HG03342 (cell line): ENCODE results near the gene FRMD8.

Experiments used
- ATAC-seq: cut with Tn5 transposase; IDR thresholded peaks from one replicate; pipeline ENCODE4 v1.9.1; 2021; ENCODE audit warnings: mild to moderate bottlenecking, moderate library complexity; ENCODE audit not compliant: unreplicated experiment

Gene FRMD8

DNA sequence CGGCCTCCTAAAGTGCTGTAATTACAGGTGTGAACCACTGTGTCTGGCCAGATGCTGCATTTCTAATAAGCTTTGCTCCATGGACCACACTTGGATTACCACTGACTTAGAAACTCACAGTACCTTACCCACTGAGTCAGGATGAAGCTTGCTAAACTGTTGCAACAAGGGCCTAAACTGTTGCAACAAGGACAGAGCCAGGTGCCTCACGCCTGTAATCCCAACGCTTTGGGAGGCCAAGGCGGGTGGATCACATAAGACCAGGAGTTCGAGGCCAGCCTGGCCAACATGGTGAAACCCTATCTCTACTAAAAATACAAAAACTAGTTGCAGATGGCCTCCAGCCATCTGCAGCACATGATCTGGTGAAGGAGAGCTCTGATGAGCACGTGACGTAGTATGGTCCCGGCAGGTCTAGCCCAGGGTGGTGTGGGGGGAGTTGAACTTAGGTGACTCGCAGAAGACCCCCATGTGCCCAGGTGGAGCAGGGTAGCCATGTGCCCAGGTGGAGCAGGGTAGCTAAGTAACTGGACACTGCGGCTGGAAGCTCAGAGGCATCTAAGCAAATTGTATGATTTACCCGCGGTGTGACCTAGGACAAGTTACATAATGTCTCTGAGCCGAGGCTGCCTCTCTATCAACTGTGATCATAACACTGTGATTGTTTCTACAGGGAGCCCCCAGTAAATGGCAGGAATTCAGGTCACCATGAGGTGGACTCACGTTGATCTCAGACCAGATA lies 12.4 kb upstream of the FRMD8 start:
- ATAC-seq, result no peak

DNA sequence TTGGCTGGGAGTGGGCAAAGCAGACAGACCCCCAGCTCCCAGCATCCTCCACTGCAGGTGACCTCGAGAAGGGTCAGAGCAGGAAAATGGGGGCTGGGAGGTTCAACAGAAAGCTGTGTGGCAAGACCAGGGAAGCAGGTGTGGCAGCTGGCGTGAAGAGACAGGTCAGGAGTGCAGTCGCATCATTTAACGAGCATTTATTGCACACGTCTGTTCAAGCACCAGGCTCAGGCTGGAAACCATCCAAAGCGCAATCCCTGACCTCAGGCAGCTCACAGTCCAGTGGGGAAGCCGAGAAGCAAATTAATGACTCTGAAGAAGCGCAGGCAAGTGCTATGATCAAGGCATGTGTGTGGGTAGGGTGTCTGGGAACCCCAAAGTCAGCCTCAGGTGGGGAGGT lies 11.4 kb upstream of the FRMD8 start:
- ATAC-seq, result no peak

DNA sequence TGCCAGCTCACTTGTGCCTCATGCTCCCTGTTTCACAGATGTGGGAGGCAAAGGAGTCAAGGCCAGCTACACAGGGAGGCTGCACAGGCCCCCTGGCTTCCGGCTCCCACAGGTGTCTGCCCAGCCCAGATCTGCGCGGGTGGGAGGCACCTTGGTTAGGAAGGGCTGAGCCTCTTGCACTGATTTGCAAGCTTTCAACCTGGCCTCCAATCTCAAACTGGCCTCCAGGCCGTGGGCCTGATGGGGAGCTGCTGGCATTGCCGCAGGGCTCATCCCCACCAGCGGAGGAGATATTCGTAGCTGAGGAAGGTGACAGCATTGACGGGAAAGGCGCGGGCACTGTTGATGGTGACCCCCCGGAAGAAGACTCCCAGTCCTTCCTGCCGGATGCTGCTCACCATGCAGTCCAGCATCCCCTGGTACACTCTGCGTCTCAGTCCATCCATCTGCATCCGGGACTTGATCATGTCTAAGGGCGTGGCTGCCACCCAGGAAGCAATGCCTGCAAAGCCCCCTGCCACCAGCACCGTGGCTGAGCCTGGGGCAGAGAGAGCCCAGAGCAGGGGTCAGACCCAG lies 10.2 kb upstream of the FRMD8 start:
- ATAC-seq, result no peak

DNA sequence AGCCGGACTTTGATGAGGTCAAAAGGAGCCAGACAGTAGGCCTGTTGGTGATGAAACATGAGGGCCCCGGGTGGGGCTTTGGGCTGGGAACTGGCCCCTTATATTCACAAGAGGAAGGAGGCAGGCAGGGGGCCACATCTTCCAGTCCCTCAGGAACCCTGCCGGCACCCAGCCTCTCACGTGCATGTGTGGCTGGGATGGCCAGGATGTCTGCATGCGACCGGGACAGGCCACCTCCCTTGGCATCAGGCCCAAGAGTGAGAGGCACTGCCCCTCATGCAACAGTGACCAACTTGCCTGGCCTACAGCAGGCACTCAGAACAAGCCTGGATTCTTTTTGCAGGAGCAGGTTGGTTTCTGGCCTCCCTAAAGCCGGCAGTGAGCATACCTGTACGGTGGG lies 9.4 kb upstream of the FRMD8 start:
- no peak for ATAC-seq

DNA sequence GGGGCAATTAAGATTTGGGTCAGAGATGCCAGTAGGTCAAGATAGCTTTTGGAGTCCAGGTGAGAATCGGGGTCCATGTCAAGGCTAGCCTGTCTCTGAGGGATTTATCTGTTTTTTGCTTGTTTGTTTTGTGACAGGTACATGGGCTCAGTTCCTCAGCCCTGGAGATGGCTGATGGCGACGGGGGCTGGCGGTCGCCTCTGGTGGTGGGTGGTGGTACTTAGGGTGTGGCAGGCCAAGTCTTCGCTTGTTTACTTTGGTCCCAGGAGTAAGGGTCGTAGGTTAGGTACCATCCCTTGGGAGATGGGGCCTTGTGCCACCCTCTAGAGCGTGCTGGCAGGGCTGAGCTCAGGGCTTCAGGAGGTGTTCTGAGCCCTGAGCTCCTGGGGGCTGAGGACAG lies 8.7 kb upstream of the FRMD8 start:
- no peak for ATAC-seq

DNA sequence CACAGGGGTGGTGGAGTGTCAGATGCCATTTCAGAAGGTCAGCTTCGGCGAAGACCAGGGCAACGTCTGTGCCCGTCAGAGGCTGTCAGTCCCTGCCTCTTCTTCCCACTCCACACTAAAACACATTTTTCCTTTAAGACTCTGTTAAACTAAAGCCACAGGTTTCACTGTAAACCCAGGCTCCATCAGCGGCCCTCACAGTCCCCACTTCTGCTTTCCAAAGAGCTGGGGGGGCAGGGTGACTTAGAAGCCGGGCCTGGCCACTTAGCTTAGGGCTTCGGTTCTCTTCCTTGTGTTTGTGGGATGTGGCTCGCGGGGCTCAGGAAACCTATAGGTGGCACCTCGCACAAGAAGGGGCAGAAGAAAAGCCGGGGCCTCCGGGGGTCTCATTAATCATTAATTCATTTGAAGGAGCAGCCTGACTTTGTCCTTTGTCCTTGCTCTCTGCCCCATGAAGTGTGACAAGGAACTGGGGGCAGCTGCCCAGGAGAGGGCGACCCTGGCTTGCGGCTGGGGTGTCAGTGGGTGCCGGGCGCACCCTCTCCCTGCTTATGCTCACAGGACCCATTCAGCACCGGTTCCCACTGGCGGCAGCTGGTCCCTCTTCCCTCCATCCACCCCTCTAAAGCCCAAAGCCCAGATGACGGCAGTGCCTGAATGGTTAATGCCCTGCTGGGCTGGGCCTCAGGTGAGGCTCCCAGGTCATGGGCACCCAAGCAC lies 8.1 kb upstream of the FRMD8 start:
- ATAC-seq, result no peak

DNA sequence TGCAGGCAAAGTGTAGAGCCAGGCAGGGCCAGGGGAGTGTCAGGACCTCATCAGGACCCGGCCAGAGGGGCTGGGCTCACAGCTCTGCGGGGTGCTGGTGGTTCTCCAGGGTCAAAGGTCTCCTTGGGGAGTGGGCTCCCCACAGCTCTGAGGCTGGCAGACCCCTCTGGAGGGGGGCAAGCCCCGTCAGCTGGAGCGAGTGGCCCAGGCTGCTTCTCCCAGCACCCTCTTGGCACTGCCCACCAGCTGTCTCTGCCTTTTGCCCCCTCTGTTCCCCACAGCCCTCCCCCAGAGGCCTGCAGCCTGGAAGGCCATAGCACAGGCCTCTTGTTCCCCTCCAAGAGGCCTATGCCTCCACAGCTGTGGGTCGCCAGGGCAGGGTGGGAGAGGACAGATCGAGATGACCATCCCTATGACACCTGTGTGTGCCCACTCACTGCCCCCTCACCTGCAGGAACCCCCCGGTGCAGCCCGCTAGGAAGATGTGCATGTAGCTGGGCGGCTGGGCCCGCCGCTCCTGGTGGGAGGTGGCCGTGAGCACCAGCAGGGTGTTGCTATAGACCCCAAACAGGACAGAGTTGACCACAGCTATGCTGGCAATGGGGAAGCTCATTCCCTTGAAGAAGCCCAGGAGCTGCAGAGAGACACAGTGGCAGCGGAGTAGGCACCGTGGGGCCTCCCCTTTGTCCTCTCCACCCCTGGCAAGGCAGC lies 7.4 kb upstream of the FRMD8 start:
- no peak for ATAC-seq

DNA sequence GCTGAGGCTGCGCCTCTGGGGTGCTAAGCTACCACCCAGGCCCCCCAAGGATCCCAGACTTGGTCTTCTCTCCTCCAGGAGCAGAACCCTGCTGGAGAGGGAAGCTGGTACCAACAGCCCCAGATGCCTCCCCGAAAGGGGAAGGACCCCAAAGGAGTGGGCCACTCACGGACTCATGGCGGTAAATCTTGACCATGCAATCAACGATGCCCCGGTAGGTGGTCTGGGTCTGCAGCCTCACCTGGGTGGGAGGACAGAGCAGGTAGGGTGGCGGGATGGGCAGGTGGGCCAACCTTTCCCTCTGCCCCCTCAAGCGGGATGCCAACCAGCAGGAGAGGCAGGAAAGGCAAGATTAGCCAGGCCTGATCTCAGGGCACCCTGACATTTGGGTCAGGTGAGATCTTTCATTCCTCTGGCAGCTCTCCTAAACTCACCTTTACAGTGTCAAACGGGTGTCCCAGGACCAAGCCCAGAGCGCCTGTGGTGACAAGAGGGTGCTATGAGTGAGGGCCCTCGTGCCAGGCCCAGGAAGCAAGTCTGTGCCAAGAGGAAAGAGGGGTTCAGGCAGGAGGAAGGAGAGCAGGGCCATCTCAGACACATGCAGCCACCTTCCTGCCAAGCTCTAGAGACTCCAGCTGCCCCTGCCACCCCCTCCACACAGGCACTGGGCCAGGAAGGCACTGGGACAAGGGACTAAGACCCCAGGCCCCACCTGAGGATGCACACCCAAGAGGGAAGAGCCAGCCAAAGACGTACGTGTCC lies 6.6 kb upstream of the FRMD8 start:
- no peak for ATAC-seq

DNA sequence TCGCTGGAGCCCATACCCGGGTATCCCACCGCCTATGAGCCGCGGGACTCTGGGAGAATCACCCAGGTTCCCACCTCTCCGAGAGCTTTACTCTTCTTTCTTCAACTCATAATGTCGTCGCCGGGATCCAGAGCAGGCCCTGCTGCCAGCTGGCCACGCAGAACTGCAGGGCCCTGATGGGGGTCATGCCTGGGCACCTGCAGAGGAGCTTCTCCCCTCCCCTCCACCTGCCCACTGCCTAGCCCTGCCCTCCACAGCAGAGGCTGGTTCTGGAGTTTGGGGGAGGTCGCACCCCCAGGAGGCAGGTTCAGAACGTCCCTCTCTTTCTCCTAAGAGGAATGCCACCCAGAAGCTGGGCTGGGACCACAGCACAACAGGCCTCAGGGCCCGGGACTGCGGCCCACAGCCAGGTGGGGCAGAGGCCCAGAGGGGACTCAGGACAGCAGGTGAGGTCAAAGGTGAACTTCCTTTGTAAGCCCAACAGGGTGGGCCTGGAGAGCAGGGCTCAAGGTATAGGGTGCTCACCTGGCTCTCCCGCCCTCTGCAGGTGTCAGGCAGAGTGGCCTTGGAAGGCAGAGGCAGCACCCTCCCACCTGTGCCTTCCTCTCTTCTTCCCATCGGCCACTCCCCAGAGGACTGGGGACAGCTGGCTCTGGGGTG lies 5.8 kb upstream of the FRMD8 start:
- no peak for ATAC-seq

DNA sequence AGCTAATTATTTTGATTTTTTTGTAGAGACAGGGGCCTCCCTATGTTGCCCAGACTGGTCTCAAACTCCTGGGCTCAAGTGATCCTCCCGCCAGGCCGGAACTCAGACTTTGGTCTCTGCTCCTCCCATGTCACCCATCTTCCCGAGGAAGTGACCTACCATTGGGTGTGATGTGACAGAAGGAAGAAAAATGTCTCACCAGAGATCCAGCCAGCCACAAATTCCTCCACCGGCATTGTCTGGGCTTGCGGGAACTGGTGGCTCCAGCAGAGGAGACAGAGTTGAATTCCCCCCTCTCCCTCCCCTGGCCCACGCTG lies 4.8 kb upstream of the FRMD8 start:
- no peak for ATAC-seq

DNA sequence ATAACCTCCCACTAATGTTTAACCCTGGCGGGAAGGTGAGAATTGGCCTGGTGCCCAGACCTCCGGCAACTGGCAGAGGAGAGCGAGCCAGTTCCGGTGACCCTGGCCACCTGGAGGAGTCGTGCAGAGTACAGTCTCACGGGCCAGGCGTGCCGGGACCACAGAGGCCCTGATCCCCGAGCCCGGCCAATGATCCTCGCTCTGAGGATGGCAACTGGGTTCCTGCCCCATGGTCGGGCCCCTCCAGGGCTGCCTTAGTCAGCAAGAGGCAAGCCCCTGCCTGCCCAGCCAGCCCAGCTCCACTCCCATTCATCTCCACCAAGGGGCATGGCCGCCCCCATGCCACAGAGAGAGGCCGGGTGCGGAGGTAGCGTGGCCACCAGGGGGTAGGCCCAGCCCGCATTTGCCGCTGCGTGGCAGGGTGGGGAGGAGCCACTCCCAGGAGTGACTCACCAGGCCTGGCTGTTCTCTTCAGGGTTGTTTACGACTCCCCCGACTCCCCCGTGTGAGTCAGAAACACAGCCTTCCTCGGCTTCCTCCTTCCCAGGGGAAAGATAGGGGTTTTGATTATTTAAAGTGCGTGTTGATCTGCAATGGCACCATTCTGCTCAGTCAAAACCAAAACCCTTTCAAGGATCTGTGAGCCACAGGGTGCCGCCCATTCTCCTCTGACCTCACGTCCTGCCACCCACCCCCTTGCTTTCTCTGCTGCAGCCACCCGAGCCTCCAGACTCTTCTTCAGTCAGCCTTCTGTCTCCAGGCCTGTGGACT lies 4.2 kb upstream of the FRMD8 start, which contains the start of gene SLC25A45:
SLC25A45 (minus strand) TSS at position 614 of the 771 bp plus-strand sequence. CDS start 695 bp downstream, outside the sequence.
- ATAC-seq, result peak; percentile 56

DNA sequence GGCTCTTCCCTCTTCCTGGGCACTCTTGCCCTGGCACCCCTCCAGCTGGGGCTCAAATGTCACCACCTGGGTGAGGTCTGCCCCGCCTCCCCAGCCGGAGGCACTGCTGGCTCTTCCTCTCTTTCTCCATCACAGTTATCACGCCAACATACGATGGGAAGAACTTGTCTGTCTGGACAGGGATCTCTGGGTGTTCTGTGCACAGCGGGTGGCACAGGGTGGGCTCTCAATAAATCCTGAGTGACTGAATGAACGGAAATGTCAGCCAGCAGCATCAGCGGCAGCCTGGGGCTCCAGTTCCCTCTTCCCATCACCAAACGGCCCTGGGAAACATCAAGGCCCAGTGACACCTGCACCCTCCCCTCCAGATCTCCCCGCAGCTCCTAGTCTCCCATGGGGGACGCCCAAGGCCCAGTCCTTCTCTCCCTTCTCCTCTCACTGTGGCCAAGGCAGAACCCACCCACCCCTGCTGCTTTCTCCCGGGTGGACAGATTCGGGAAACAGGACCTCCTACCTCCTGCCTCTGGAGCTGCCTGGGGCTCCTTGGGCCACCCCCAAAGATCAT lies 3.6 kb upstream of the FRMD8 start:
- no peak for ATAC-seq

DNA sequence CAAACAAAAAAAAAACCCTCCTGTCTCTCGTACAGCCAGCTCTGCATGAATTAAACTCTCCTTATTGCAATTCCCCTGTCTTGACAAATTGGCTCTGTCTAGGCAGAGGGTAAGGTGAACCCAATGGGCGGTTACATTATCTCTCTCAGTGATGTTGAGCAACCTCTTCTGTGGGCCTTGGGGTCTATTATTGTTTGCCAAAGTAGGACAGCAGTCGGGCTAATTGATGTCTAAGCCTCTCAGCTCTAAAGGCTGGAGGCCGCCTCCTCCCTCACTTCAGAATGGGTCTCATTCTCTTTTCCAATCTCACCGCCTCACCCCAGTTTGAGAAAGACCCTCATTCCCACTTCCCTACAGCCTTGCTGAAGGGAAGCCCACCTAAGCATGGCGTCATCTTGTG lies 2.7 kb upstream of the FRMD8 start:
- ATAC-seq, result no peak

DNA sequence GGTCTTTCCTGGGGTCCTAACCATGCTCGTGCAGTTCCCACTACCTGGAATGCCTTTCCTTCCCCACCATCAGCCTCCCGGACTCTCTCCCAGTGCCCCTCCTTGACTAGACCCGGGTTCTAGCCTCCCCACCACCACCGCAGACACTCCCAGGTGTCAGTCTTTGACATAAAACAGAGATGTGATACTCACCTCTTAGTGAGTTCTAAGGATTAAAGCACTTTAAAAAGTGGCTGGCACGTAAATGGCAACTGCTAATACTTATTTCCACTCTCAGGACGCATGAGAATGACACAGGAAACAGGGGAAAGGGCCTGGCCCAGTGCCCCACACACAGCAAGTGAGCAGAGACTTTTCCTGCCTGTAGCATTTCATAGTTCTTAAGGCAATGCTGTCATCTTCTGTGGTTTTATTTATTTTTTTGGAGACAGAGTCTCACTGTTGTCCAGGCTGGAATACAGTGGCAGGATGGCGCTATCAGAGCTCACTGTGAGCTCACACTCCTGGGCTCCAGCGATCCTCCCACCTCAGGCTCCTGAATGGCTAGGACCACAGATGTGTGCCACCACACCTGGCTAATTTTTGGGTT lies 2.0 kb upstream of the FRMD8 start:
- no peak for ATAC-seq

DNA sequence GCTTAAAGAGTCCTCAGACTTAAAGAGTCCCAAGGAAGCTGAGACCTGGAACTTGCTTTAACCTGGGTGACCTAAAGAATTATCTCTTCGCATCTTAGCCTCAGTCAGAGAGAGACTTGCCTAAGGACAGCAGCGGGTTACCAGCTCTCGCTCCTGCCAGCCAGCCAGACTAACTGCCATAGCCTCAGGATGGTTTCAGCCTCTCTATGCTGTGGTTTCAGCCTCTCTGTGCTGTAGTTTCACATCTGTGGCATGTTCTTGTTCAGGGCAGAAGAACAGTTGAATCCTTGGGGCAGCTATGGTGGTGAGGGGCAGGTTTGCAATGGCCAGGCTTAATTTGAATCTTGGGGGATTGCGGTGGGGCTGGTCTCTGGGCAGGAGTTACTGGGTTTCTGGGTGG lies 2.3 kb downstream of the FRMD8 start:
- ATAC-seq, result no peak

DNA sequence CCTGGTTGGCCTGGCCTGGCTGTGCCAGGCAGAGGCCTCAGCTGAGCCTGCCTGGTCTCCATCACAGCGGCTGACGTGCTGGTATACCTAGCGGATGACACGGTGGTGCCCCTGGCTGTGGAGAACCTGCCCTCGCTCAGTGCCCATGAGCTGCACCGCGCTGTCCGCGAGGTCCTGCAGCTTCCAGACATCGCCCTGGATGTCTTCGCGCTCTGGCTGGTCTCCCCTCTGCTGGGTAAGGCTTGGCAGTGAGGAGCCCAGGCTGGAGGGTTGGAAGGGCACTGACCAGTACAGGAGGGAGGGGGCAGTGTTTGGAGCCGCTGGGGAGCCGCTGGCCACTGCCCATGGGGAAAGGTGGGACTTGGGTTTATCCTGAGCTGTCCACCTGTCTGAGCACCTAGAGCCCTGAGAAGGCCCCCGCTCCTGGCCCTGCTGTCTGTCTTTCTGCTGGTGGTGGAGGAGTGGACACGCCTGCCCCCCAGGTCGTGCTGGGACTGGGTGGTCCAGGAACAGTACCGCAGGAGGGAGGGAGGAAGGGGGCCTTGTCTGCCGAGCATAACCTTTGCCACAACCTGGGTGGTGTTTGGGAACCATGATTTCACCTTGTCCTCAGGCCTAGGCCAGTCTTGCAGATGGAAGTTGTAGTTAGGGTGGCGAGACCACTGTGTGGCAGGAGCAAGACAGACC lies 3.0 kb downstream of the FRMD8 start:
- no peak for ATAC-seq

DNA sequence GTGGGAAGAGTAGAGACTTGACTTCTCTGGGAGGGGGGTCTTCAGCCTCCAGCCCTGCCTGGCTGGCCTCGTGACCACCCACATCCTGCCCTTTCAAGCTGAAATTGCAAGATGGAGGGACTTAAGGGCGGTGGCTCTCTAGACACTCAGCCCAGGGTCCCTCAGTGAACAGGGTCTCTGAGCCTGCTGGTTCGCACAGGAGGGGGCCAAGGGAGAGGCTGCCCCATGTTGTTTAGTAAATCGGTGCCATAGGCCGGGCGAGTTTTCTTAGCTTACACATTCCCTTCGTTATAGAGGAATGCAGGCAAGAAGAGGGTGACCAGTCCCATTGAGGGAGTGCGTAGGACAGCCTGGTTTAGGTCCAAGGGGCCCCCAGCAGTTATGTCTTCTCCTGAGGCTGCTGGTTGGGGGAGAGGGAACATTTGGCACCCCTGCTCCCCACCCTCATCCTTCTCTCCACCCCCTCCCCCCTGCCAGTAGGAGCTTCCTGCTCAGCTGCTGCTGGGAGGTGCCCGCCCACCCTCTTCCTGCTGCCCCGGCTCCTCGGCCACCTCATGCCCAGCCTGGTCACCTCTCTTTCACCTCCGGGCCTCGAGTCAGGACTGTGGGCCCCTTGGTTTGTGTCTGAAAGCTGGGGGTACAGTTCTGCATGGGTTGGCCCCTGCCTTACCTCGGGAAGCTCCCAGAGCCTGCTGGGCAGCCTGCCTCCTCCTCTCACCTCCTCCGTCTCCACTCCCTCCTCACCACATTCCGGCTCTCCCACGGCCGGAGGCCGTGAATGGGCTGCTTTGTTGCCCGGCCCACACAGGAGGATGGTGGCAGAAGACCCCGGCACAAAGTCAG lies 3.9 kb downstream of the FRMD8 start:
- ATAC-seq, result no peak

DNA sequence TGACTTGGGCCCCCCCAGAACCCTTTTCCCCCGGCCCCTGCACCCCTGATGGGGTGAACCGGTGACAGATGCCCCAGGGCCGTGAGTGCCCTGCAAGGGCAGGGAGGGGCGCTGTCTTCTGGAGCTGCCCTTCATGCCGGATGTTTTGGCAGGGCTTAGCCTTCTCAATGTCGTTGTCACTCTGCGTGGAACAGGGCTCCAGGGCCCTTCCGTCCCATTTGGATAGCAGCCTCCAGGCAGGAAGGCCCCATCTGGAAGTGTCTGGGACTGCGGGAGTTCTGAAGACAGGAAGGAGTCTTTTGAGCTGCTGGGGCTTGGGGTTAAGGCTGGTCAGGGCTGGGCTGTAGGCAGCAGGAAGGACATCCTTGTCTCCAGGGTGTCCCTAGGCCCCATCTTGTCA lies 4.6 kb downstream of the FRMD8 start:
- ATAC-seq, result no peak
